ENCODE results near the gene ZC3HAV1. TPM values are rescaled to one million over a fixed set of nuclear protein-coding genes. Genes with fewer than 3 reads are reported as not detected.

The ZC3HAV1 gene
- total and polyA plus RNA-seq, 9 of the 15 experiments (the other 6 are each of a cell fraction or from before 2014, with no cell fraction given): 11.9 to 40.5 (median 23.9) TPM

DNA sequence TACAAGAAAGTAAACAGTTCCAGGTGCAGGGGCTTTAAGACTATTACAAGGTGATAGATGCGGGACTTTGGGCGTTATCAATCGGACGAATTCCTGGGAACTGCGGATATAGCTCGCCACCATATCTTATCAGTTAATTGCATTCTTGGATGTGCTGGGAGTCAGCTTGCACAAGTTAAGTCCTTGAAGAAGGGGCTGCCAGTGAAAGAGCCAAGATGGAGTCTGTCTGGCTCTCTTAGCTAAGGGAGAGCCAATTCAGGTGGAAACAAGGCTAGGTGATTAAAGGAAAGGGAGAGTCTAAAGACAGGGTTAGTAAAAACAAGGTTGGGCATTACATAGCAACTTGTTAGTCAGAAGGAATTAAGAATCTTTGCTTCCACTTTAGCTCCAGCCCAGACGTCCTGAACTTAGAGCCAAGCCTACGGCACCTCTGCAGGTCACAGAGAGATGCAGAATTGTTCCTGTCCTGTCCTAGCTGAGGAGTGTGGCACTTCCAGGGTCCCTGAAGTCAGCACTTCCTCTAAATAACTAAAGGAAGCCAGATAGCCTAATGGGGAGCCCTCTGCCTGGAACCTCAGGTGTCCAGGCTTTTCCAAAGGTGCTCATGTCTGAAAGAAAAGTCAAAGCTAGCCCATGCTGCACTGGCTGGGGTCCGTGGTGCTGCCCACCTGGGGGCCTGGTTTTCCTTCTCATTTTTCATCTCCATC is 17.3 kb downstream of the ZC3HAV1 start (continued):
- TF ChIP-seq, protein P1, sequence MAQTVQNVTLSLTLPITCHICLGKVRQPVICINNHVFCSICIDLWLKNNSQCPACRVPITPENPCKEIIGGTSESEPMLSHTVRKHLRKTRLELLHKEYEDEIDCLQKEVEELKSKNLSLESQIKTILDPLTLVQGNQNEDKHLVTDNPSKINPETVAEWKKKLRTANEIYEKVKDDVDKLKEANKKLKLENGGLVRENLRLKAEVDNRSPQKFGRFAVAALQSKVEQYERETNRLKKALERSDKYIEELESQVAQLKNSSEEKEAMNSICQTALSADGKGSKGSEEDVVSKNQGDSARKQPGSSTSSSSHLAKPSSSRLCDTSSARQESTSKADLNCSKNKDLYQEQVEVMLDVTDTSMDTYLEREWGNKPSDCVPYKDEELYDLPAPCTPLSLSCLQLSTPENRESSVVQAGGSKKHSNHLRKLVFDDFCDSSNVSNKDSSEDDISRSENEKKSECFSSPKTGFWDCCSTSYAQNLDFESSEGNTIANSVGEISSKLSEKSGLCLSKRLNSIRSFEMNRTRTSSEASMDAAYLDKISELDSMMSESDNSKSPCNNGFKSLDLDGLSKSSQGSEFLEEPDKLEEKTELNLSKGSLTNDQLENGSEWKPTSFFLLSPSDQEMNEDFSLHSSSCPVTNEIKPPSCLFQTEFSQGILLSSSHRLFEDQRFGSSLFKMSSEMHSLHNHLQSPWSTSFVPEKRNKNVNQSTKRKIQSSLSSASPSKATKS (CRISPR knock-in tag; IDR thresholded peaks at IDR 0.05): peak; percentile 95
- TF ChIP-seq HDAC8 (tag; IDR thresholded peaks at IDR 0.05) (peak; percentile 98), NCOA6 (IDR thresholded peaks at IDR 0.05) (no peak), ARID1B (IDR thresholded peaks at IDR 0.05) (peak; percentile 61; the same call in 1 of the 2 replicates), ASH1L (IDR thresholded peaks at IDR 0.05; ENCODE audit: borderline replicate concordance, low read depth, partially characterized antibody) (no peak), ILK (tag; IDR thresholded peaks at IDR 0.05; ENCODE audit: borderline replicate concordance, low read depth) (peak; percentile 93), SMAD3 (CRISPR knock-in tag; conservative IDR thresholded peaks at IDR 0.05) (peak; percentile 99), NFE2 (IDR thresholded peaks at IDR 0.05; ENCODE audit: low read depth) (no peak), NR1H2 (CRISPR knock-in tag; IDR thresholded peaks at IDR 0.05) (no peak), RFX5 (IDR thresholded peaks at IDR 0.05; ENCODE audit: low read depth, low read length) (no peak), NFATC3 (IDR thresholded peaks at IDR 0.05) (no peak)
- TF ChIP-seq, protein P2, sequence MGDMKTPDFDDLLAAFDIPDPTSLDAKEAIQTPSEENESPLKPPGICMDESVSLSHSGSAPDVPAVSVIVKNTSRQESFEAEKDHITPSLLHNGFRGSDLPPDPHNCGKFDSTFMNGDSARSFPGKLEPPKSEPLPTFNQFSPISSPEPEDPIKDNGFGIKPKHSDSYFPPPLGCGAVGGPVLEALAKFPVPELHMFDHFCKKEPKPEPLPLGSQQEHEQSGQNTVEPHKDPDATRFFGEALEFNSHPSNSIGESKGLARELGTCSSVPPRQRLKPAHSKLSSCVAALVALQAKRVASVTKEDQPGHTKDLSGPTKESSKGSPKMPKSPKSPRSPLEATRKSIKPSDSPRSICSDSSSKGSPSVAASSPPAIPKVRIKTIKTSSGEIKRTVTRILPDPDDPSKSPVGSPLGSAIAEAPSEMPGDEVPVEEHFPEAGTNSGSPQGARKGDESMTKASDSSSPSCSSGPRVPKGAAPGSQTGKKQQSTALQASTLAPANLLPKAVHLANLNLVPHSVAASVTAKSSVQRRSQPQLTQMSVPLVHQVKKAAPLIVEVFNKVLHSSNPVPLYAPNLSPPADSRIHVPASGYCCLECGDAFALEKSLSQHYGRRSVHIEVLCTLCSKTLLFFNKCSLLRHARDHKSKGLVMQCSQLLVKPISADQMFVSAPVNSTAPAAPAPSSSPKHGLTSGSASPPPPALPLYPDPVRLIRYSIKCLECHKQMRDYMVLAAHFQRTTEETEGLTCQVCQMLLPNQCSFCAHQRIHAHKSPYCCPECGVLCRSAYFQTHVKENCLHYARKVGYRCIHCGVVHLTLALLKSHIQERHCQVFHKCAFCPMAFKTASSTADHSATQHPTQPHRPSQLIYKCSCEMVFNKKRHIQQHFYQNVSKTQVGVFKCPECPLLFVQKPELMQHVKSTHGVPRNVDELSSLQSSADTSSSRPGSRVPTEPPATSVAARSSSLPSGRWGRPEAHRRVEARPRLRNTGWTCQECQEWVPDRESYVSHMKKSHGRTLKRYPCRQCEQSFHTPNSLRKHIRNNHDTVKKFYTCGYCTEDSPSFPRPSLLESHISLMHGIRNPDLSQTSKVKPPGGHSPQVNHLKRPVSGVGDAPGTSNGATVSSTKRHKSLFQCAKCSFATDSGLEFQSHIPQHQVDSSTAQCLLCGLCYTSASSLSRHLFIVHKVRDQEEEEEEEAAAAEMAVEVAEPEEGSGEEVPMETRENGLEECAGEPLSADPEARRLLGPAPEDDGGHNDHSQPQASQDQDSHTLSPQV (IDR thresholded peaks at IDR 0.05): peak; percentile 100
- TF ChIP-seq, protein P3, sequence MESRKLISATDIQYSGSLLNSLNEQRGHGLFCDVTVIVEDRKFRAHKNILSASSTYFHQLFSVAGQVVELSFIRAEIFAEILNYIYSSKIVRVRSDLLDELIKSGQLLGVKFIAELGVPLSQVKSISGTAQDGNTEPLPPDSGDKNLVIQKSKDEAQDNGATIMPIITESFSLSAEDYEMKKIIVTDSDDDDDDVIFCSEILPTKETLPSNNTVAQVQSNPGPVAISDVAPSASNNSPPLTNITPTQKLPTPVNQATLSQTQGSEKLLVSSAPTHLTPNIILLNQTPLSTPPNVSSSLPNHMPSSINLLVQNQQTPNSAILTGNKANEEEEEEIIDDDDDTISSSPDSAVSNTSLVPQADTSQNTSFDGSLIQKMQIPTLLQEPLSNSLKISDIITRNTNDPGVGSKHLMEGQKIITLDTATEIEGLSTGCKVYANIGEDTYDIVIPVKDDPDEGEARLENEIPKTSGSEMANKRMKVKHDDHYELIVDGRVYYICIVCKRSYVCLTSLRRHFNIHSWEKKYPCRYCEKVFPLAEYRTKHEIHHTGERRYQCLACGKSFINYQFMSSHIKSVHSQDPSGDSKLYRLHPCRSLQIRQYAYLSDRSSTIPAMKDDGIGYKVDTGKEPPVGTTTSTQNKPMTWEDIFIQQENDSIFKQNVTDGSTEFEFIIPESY (CRISPR knock-in tag; IDR thresholded peaks at IDR 0.05): peak; percentile 31; the same call in 1 of the 2 replicates
- TF ChIP-seq, protein P4, sequence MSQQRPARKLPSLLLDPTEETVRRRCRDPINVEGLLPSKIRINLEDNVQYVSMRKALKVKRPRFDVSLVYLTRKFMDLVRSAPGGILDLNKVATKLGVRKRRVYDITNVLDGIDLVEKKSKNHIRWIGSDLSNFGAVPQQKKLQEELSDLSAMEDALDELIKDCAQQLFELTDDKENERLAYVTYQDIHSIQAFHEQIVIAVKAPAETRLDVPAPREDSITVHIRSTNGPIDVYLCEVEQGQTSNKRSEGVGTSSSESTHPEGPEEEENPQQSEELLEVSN (IDR thresholded peaks at IDR 0.05; ENCODE audit: borderline replicate concordance in 1 of 2, extremely low read depth in 1 of 2, insufficient read depth in 1 of 2, insufficient read length in 1 of 2, low read depth in 1 of 2, low read length in 1 of 2, poor library complexity in 1 of 2, severe bottlenecking in 1 of 2): no peak

Measured in K562 (cell line).